Measurements from ENCODE around the gene NUP188. TPM values are rescaled to one million over a fixed set of nuclear protein-coding genes. Genes with fewer than 3 reads are reported as not detected.
A peak's percentile ranks its signal among the peaks of the same experiment; 100 is the strongest.
"Not testable (repeated sequence)": the region's sequence is repeated elsewhere in the genome, so short reads cannot be mapped to it uniquely, and the experiment has no call there.

Gene NUP188
- total RNA-seq, 1 donor from 2014 or later = 103 TPM

- ChIA-PET CTCF (no interaction called here), POLR2A (interaction anchor here (0.7 kb wide), 1 partner anchor 74 kb away, joined by 9 read pairs; no protein-coding TSS in a partner anchor)
- H3K4me3 Mint-ChIP-seq = no peak overlapping the region
- intact Hi-C loops (cut with micrococcal nuclease) = no loop called here
- peaks cover 5% of the 10 kb centered on the region for H3K36me3 Mint-ChIP-seq (ENCODE audit: low read depth)
- no peak overlapping the region for H3K27ac Mint-ChIP-seq
- DNase-seq (no peak), ATAC-seq (ENCODE audit: low read depth) (no peak)
- no peaks in the 10 kb centered on the region for H3K27me3 Mint-ChIP-seq
- peaks cover 20% of the 10 kb centered on the region for H3K4me1 Mint-ChIP-seq
- H3K9me3 Mint-ChIP-seq = no peaks in the 10 kb centered on the region
- no peak for TF ChIP-seq CTCF (IDR thresholded peaks at IDR 0.05)
Observed at GRCh38 chr9:129032541-129033159, 85.2 kb downstream of the NUP188 start.

DNA sequence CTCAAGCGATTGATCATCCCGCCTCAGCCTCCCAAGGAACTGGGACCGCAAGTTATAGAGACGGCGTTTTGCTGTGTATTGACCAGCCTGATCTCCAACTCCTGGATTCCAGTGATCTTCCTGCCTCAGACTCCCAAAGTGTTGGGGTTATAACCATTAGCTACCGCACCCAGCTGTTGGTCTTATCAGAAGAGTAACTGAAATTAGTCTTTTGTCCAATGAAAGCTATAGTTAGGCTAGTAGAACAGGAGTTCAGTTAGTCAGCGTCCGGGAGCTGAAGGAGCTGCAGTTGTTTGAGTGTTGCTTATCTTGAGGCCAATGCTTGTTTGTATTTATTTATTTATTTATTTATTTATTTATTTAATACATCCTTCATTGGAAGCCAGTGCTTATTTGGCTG lies 85.7 kb downstream of the NUP188 start:
- no peaks in the 10 kb centered on the region for H3K9me3 Mint-ChIP-seq
- POLR2A ChIA-PET = interaction anchor here (0.7 kb wide), 1 partner anchor 109 kb away, joined by 3 read pairs; no protein-coding TSS in a partner anchor
- no peak for ATAC-seq (ENCODE audit: low read depth)
- H3K27me3 Mint-ChIP-seq = no peaks in the 10 kb centered on the region
- H3K4me3 Mint-ChIP-seq = no peak overlapping the region
- peaks cover 26% of the 10 kb centered on the region for H3K4me1 Mint-ChIP-seq
- no peak overlapping the region for H3K27ac Mint-ChIP-seq
- intact Hi-C loops (cut with micrococcal nuclease) = no loop called here
- TF ChIP-seq CTCF (IDR thresholded peaks at IDR 0.05) = no peak
- no peak for DNase-seq
- peaks cover 5% of the 10 kb centered on the region for H3K36me3 Mint-ChIP-seq (ENCODE audit: low read depth)
- CTCF ChIA-PET = no interaction called here

GRCh38 chr9:129035838-129036237 lies 88.3 kb downstream of the NUP188 start:
- DNase-seq; H3K36me3 Mint-ChIP-seq (ENCODE audit: low read depth); H3K9me3 Mint-ChIP-seq; H3K27me3 Mint-ChIP-seq; intact Hi-C loops (cut with micrococcal nuclease); CTCF ChIA-PET: not testable (repeated sequence)
- POLR2A ChIA-PET = interaction anchor here (0.6 to 2.2 kb wide), 10 partner anchors 8 to 206 kb away, joined by 3 to 13 read pairs (median 4); partner anchors contain the start of genes CRAT, DOLK, DOLPP1 and NUP188
- Mint-ChIP-seq H3K4me3 (peak overlapping the region; percentile 96), H3K27ac (peak overlapping the region; percentile 82), H3K4me1 (peaks cover 29% of the 10 kb centered on the region)
- ATAC-seq (ENCODE audit: low read depth) = peak; percentile 2

DNA sequence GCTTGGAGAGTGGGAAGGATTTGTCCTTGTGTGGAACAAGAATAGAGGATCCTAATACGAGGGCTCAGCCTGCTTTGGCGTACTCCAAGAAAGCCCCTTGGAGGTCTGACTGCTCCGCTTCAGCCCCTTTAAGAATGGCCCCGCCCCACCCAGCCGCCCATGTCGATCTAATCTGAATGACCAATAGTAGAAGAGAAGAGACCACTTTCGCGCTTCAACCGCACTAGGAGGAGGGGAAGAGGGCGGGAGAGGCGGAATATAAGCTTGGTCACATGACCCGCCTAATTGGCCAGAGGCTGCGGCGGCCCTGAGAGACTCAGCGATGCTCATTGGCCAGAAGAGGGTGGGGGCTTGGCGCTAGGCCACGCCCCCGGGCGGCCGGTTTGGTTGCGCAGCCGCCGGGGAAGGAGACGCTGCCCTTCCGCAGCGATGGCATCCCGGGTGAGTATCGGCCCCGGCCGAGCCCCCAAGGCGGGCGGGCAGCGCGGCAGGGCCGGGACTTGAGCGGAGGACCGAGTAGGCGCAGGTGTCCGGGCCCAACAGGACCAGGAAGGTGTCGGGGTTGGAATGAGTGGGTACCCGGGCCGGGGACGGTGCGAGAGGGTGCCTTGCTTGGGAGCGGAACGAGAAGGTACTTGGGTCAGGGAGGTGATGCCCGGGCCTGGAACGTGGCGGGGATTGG lies 88.9 kb downstream of the NUP188 start, which contains the start of gene MIGA2:
Gene MIGA2 (plus strand): TSS at position 386 of the 682 bp plus-strand sequence. CDS start 3,969 bp downstream, outside the sequence.
- Mint-ChIP-seq H3K36me3 (ENCODE audit: low read depth) (peaks cover 10% of the 10 kb centered on the region), H3K4me1 (peaks cover 29% of the 10 kb centered on the region), H3K9me3 (no peaks in the 10 kb centered on the region), H3K27ac (peak within 1 kb of the TSS; percentile 82), H3K27me3 (no peaks in the 10 kb centered on the region), H3K4me3 (peak within 1 kb of the TSS; percentile 96)
- intact Hi-C loops (cut with micrococcal nuclease) = no loop called here
- ATAC-seq (ENCODE audit: low read depth) (peak; percentile 99), DNase-seq (peak; percentile 89)
- POLR2A ChIA-PET = interaction anchor here (0.6 to 2.2 kb wide), 10 partner anchors 9 to 207 kb away, joined by 3 to 13 read pairs (median 4); partner anchors contain the start of genes CRAT, DOLK, DOLPP1 and NUP188
- CTCF ChIA-PET = no interaction called here
- TF ChIP-seq CTCF (IDR thresholded peaks at IDR 0.05) = no peak

DNA sequence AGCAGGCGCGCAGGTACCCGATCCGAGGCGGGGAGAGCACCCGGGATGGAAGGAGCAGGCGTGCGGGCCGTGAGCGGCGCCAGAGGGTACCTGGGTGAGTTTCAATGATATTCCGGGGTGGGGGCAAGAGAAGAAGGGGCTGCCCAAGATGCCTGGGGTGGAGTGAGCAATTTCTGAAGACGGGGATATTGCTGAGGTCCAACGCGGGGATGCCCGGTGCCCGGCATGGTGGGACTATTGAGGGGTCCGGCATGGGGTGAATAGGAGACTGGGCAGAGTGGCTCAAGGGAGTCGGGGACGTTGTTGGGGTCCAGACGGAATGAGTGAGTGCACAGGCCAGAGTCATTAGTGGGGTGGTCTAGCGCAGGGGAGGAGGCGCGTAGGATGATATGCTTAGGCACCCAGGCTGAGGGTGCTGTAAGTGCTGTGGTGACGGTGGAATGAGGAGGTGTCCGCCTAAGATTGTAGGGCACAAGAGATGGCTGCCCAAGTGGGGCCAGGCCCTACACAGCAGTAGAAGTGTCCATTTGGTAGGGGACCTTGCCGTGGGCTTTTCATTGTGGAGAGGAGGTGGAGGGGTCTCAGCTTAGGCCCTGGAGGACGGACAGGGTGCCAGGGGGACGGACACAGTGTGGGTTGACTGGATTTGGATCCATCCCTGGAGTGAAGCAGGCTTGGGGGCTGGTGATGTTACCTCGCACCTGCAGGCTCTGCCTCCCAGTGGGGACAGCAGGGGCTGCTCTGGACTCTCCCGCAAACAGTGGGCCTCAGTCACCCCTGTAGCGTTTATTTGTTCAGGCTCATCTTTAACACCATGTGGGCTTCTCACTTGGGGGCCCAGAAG lies 89.6 kb downstream of the NUP188 start:
- Mint-ChIP-seq H3K36me3 (ENCODE audit: low read depth) (peaks cover 17% of the 10 kb centered on the region), H3K4me3 (peak overlapping the region; percentile 96), H3K27me3 (no peaks in the 10 kb centered on the region), H3K27ac (peak overlapping the region; percentile 82), H3K9me3 (no peaks in the 10 kb centered on the region), H3K4me1 (peaks cover 29% of the 10 kb centered on the region)
- ATAC-seq (ENCODE audit: low read depth) = no peak
- intact Hi-C loops (cut with micrococcal nuclease) = no loop called here
- POLR2A ChIA-PET = interaction anchor here (0.8 to 2.2 kb wide), 9 partner anchors 10 to 208 kb away, joined by 3 to 13 read pairs (median 4); partner anchors contain the start of genes DOLK, DOLPP1, NUP188 and SH3GLB2
- CTCF ChIA-PET = interaction anchor here (1.7 kb wide), 1 partner anchor 9 kb away, joined by 4 read pairs; the partner anchor contains the start of gene SH3GLB2
- DNase-seq = no peak
- TF ChIP-seq CTCF (IDR thresholded peaks at IDR 0.05) = no peak

Measured in activated B cell treated with CpG ODN at 0.5 μM for 24 hours (primary cell).